SKM-1 treated with dmso at 0.1 percent for 144 hours (cell line): ENCODE results near the gene RAD51B.
"Not testable (repeated sequence)": the region's sequence is repeated elsewhere in the genome, so short reads cannot be mapped to it uniquely, and the experiment has no call there.

ENCODE experiments used
- DNase-seq: peaks from one replicate; lab custom pipeline; 2025; ENCODE audit not compliant: unreplicated experiment; lab: John Stamatoyannopoulos, UW

The RAD51B gene

GRCh38 chr14:68418174-68419118, 598.9 kb downstream of the RAD51B start:
- DNase-seq = no peak

DNA sequence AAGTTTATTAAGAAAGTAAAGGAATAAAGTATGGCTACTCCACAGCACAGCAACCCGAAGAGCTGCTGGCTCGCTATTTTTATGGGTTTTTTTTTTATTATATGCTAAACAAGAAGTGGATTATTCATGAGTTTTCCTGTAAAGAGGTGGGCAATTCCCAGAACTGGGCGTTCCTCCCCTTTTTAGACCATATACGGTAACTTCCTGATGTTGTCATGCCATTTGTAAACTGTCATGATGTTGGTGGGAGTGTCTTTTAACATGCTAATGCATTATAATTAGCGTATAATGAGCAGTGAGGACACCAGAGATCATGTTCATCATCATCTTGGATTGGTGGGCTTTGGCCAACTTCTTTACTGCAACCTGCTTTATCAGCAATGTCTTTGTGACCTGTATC, 600.8 kb downstream of the RAD51B start:
- no peak for DNase-seq

GRCh38 chr14:68421116-68421515, 601.5 kb downstream of the RAD51B start:
- no peak for DNase-seq

- no peak for DNase-seq
Measured at GRCh38 chr14:68423686-68424085, 604.1 kb downstream of the RAD51B start.

DNA sequence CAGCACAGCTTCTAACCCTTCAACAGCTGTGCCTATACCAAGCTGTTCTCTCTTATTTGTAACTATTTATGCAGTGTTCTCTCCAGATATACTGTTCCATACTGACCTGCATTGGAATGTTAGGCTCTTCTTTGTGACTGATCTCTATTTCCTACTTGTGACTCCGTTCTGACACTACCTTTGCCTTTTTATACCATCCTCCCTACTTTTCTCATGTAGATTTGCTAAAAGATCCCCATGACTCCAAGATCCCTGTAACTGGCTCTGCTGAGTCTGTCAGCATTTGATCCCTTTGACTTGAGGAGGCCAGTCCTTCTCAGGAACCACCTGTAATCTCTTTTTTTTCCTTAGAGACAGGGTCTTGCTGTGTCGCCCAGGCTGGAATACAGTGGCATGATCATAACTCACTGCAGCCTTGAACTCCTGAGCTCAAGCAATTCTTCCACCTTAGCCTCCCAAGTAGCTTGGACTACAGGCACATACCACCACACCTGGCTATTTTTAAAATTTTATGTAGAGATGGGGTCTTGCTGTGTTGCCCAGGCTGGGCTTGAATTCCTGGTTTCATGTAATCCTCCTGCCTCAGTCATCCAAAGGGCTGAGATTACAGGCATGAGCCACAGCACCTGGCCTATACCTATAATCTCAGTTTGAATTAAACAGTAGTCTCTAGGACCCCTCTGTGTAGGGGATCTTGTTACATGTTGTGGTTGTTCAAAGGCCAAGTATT, 605.0 kb downstream of the RAD51B start:
- no peak for DNase-seq

DNA sequence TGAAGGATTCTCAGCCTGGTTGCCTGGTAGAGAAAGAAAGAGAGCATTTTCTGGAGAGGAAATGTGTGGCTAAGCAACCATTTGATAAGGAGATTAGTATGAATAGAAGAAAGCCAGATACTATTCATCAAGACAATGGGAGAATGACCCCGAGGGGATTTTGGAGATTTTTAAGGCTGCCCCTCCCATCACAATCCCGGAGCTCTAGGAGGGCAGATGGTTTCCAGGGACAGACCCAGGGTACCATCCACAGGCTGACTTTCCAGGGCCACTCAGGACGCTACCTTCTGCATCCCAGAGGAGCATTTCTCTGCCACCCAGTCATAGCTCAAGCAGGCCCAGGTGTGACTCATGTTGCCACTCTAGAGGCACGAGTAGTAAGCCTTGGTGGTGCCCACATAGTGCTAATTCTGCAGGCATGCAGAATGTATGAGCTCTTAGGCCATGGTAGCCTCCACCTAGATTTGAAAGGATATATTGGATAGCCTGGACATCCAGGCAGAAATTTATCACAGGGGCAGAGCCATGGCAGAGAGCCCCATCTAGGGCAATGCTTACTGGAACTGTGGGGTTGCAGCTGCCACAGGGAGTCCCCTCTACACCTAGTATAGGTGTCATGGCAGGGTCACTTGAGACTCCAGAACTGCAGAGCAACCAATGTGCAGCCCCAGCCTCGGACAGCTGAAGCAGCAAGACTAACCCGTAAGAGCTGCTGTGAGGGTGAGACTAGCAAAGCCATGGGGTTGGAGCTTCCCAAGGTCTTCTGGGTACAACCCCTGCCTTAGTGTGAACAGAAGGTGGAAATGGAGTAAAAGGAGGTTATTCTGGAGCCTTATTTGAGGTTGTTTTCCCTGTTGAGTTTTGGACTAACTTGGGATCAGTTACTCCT, 607.3 kb downstream of the RAD51B start:
- no peak for DNase-seq

GRCh38 chr14:68427550-68427890, 607.9 kb downstream of the RAD51B start:
- no peak for DNase-seq

- not testable (repeated sequence) for DNase-seq
Measured at GRCh38 chr14:68428900-68429299, 609.3 kb downstream of the RAD51B start.

DNA sequence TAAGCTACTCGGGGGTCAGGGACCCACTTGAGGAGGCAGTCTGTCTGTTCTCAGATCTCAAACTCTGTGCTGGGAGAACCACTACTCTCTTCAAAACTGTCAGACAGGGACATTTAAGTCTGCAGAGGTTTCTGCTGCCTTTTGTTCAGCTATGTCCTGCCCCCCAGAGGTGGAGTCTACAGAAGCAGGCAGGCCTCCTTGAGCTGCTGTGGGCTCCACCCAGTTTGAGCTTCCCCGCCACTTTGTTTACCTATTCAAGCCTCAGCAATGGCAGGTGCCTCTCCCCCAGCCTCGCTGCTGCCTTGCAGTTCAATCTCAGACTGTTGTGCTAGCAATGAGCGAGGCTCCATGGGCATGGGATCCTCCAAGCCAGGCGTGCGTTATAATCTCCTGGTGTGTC, 614.6 kb downstream of the RAD51B start:
- DNase-seq = not testable (repeated sequence)

- not testable (repeated sequence) for DNase-seq
Measured at GRCh38 chr14:68435631-68436030, 616.1 kb downstream of the RAD51B start.

DNA sequence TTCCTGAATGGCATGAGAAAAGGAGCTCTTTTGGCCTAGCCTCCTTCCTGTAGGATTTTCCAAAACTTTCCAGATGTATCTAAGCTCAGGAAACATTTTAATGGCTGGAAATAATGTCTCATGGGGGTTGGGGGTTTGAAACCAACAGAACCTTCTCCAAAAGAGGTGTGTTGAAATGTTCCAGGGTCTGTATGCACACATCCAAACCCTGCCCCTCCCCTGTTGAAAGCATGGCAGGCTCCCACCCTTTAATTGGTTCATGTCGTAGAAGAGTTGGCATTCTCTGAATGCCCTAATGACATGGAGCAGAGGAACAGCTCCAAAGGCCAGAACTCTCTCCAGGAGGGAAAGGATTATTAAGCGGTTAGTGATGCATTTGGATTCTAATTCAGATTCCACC, 620.1 kb downstream of the RAD51B start:
- no peak for DNase-seq

DNA sequence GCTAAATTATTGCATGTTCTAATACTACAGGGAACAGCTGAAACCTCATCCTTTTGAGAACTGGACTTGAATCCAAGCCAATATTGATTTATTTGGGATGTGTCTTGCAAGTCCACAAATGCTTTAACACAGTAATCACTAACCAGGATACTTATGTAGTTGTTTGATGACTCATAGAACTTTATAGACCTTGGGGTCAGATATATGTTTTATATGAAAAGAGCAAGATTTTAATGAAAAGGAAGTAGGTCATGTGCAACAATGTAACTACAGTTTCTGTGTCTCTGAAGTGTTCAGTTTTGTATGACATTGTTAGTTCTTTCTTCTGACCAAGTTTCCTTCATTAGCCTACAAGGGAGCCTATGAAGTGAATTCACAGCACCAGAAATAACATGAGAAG, 621.2 kb downstream of the RAD51B start:
- no peak for DNase-seq

- no peak for DNase-seq
Measured at GRCh38 chr14:68441542-68441941, 622.0 kb downstream of the RAD51B start.

GRCh38 chr14:68442828-68443629, 623.5 kb downstream of the RAD51B start:
- DNase-seq = no peak

GRCh38 chr14:68444449-68445168, 625.0 kb downstream of the RAD51B start:
- DNase-seq = no peak

GRCh38 chr14:68446243-68447040, 626.9 kb downstream of the RAD51B start:
- no peak for DNase-seq

- DNase-seq = no peak
Measured at GRCh38 chr14:68447581-68448251, 628.1 kb downstream of the RAD51B start.

DNA sequence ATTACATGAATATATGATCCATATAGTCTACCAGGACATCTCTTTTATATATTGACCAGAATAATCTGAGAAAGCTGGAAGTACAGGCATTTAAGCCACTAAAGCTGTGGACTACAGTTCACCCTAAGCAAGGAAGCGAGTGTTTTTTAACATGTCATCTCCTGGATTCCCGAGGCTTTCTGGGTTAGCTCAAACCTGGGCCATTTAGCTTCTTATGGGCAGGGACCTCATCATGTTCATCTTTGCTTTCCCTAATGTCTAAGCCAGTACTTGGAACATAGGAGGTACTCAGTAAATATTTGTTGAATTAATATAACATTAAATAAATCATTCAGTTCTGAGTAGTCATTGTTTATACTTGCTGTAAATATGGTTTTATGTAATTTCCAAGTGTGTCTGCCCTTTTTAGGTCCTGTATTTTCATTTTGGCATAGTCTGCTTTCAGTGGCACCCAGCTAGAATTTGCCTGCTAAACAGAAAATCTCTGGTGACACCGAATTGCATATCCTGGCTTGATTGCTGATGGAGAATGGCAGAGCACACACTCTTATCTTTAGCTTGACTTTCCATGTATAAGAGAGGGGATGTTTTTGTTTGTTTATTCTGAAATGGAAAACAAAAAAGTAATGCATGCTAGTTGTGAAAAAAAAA, 628.8 kb downstream of the RAD51B start:
- DNase-seq = no peak
